Thoracic aorta (tissue), 2 donors: ENCODE measurements around the gene PDPN. TPM values are rescaled to one million over a fixed set of nuclear protein-coding genes. Genes with fewer than 3 reads are reported as not detected.

ENCODE experiments used
- ATAC-seq: fragments of 150-250 bp; one replicate; pipeline ENCODE4 v1.8.0; 2017; ENCODE audit warnings: low read depth; ENCODE audit not compliant: insufficient number of reproducible peaks, low FRiP score
- DNase-seq: peaks from one replicate; pipeline ENCODE4 v3.0.0-alpha.2; 2020; ENCODE audit warnings: low spot score
- H3K27ac ChIP-seq, 2 donors: fragments of 200-600 bp; sonication (generic); 1 replicate in 1 of 2; 2 replicates in 1 of 2; pipeline ENCODE4 v1.5.1; 2016; ENCODE audit warnings: mild to moderate bottlenecking in 2 of 2, moderate library complexity in 2 of 2
- H3K27me3 ChIP-seq: fragments of 200-600 bp; sonication (generic); replicated peaks from 2 replicates; pipeline ENCODE4 v1.6.0; 2016; ENCODE audit warnings: mild to moderate bottlenecking; ENCODE audit not compliant: insufficient read depth
- H3K36me3 ChIP-seq: fragments of 200-600 bp; sonication (generic); one replicate; pipeline ENCODE4 v1.5.1; 2016
- H3K4me1 ChIP-seq, 2 donors: fragments of 200-600 bp; sonication (generic); 1 replicate in 1 of 2; 2 replicates in 1 of 2; pipeline versions ENCODE4 v1.5.1 to v1.6.0; 2016; ENCODE audit warnings: low read depth in 2 of 2, mild to moderate bottlenecking in 1 of 2; ENCODE audit not compliant: control insufficient read depth in 1 of 2
- H3K4me3 ChIP-seq: fragments of 200-600 bp; sonication (generic); 2 replicates; pipeline ENCODE4 v1.5.1; 2016; ENCODE audit warnings: mild to moderate bottlenecking
- H3K9me3 ChIP-seq: fragments of 200-600 bp; sonication (generic); 2 replicates; pipeline ENCODE4 v1.5.1; 2016
- CTCF ChIP-seq: fragments of 200-600 bp; sonication (generic); IDR thresholded peaks from one replicate; pipeline ENCODE4 v1.5.1; 2019; ENCODE audit warnings: antibody characterized with exemption
- total RNA-seq, 2 donors: library from RNA; depleted of rRNA; stranded (reverse); fragments of >200 nt; gene quantifications; one replicate each; pipeline versions ENCODE4 v1.1.0 to v1.2.3, GENCODE V29; 2016

Gene PDPN
- total RNA-seq, 2 donors from 2014 or later: 13.8 to 20.7 TPM

GRCh38 chr1:13600762-13601453, 17.3 kb downstream of the PDPN start:
- H3K36me3 ChIP-seq: no peaks in the 10 kb centered on the region
- H3K4me1 ChIP-seq: no peaks in the 10 kb centered on the region
- no peak overlapping the region for H3K4me3 ChIP-seq
- no peaks in the 10 kb centered on the region for H3K9me3 ChIP-seq
- no peak for TF ChIP-seq CTCF
- no peak overlapping the region for H3K27ac ChIP-seq
- H3K27me3 ChIP-seq: no peaks in the 10 kb centered on the region
- DNase-seq: no peak
- no peak for ATAC-seq

GRCh38 chr1:13604176-13604575, 20.5 kb downstream of the PDPN start:
- Histone ChIP-seq H3K4me3 (no peak overlapping the region), H3K27me3 (no peaks in the 10 kb centered on the region), H3K9me3 (no peaks in the 10 kb centered on the region), H3K4me1 (no peaks in the 10 kb centered on the region), H3K36me3 (no peaks in the 10 kb centered on the region), H3K27ac (no peak overlapping the region)
- DNase-seq (no peak), ATAC-seq (no peak)
- no peak for TF ChIP-seq CTCF

GRCh38 chr1:13604721-13605120, 21.1 kb downstream of the PDPN start:
- Histone ChIP-seq H3K27me3 (no peaks in the 10 kb centered on the region), H3K36me3 (no peaks in the 10 kb centered on the region), H3K27ac (no peak overlapping the region), H3K9me3 (no peaks in the 10 kb centered on the region), H3K4me1 (no peaks in the 10 kb centered on the region), H3K4me3 (no peak overlapping the region)
- DNase-seq: no peak
- no peak for TF ChIP-seq CTCF
- no peak for ATAC-seq

GRCh38 chr1:13605159-13605558, 21.5 kb downstream of the PDPN start:
- H3K36me3 ChIP-seq: no peaks in the 10 kb centered on the region
- no peaks in the 10 kb centered on the region for H3K9me3 ChIP-seq
- ATAC-seq (no peak), DNase-seq (no peak)
- no peak overlapping the region for H3K4me3 ChIP-seq
- H3K27me3 ChIP-seq: no peaks in the 10 kb centered on the region
- H3K4me1 ChIP-seq: no peaks in the 10 kb centered on the region
- no peak for TF ChIP-seq CTCF
- no peak overlapping the region for H3K27ac ChIP-seq

GRCh38 chr1:13607002-13607401, 23.4 kb downstream of the PDPN start:
- no peak overlapping the region for H3K27ac ChIP-seq
- ATAC-seq: no peak

More at GRCh38 chr1:13607002-13607401, 23.4 kb downstream of the PDPN start:
- Histone ChIP-seq H3K9me3 (no peaks in the 10 kb centered on the region), H3K27me3 (no peaks in the 10 kb centered on the region), H3K36me3 (no peaks in the 10 kb centered on the region), H3K4me3 (no peak overlapping the region), H3K4me1 (no peaks in the 10 kb centered on the region)
- DNase-seq: no peak
- no peak for TF ChIP-seq CTCF
